Mononuclear cell (primary cell): ENCODE data around the gene GRAMD4. TPM values are rescaled to one million over a fixed set of nuclear protein-coding genes. Genes with fewer than 3 reads are reported as not detected.
"Not testable (repeated sequence)": the region's sequence is repeated elsewhere in the genome, so short reads cannot be mapped to it uniquely, and the experiment has no call there.

Experiments used
- H3K27me3 ChIP-seq: 2 replicates; pipeline ENCODE4 v1.6.0; 2011; ENCODE audit warnings: low read length, control low read depth; ENCODE audit not compliant: insufficient read depth
- H3K4me1 ChIP-seq: 2 replicates; pipeline ENCODE4 v1.5.1; 2011; ENCODE audit warnings: mild to moderate bottlenecking, low read length, control low read depth; ENCODE audit not compliant: insufficient read depth
- H3K4me3 ChIP-seq: 2 replicates; pipeline ENCODE4 v1.5.1; 2011; ENCODE audit warnings: mild to moderate bottlenecking, low read length, moderate library complexity
- H3K9me3 ChIP-seq: 2 replicates; pipeline ENCODE4 v1.5.1; 2011; ENCODE audit warnings: low read depth, mild to moderate bottlenecking, control low read depth, low read length
- total RNA-seq: library from RNA; depleted of rRNA; stranded (reverse); fragments of >200 nt; gene quantifications from one replicate; pipeline ENCODE4 v1.2.3, GENCODE V29; 2012

GRAMD4 gene
- total RNA-seq, 1 donor, result 11.9 TPM

DNA sequence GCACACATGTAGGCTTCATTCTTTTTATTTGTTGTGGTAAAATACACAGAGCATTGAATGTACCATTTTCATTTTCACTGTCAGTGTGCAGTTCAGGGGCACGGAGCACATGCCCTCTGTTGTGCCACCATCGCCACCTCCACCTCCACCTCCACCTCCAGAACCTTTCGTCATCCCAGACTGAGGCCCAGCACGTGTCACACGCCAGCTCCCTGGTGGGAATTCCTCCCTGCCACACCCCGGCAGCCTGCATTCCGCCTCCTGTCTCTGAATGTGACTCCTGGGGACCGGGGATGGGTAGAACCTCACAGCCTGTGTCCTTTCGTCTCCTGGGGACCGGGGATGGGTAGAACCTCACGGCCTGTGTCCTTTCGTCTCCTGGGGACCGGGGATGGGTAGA lies 10.9 kb downstream of the GRAMD4 start:
- Histone ChIP-seq H3K27me3 (no peaks in the 10 kb centered on the region), H3K9me3 (no peaks in the 10 kb centered on the region), H3K4me3 (no peak overlapping the region), H3K4me1 (no peaks in the 10 kb centered on the region)

DNA sequence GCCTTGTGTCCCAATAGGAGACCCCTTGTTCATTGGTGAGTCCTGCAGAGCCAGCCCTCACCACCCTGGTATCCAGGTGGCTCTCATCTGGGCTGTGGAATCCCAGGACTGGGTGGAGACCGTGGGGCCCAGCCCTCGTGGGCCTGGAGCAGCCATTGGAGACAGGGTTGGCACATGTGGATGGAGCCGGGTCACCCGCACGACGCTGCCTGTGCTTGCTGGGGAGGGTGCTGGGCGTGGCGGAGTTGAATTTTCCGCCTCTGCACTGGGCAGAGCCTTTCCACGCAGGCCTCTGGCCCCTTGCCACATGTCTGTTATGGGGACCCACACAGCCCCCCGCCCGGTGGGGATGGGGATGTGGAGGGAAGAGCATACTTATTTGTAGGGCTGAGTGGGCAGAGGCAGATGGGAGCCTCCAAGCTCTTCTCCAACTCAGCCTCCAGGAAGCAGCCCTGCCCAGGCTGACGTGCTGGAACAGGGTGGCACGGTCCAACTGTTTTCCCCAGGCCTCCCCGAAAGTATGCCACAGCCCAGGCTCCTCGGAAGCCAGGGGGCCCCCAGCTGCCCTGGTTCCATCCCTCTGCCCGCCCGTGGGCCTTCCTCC lies 12.6 kb downstream of the GRAMD4 start:
- Histone ChIP-seq H3K4me3 (no peak overlapping the region), H3K4me1 (no peaks in the 10 kb centered on the region)

DNA sequence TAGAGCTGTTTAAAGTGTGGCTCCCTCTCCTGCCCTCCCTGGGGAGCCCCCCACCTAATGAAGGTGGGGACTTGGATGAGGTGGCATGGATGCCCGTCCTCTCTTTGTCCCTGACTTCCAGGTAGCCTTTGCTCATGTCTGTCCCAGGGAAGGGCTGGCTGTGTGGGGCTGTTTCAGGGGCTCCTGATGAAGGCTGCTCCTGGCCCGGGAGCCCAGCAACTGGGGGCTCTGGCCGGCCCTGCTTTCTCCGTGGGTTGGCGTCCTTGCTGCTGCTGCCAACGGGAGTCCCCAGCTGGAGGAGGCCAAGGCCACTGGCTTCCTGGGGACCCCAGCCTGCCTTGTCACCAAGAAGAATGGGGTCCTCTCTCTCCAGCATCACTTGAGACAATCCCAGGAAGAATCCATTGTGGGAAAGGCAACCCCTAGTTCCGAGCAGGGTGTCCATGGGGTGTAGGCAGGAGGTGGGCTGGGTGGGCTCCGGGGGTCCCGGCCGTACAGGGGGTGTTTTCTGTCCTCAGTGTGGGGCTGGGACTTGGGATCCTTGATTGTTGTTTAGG lies 13.2 kb downstream of the GRAMD4 start:
- Histone ChIP-seq H3K9me3 (no peaks in the 10 kb centered on the region), H3K4me3 (no peak overlapping the region), H3K4me1 (no peaks in the 10 kb centered on the region), H3K27me3 (no peaks in the 10 kb centered on the region)

More for the DNA sequence above, 12.6 kb downstream of the GRAMD4 start:
- Histone ChIP-seq H3K9me3 (no peaks in the 10 kb centered on the region), H3K27me3 (no peaks in the 10 kb centered on the region)

DNA sequence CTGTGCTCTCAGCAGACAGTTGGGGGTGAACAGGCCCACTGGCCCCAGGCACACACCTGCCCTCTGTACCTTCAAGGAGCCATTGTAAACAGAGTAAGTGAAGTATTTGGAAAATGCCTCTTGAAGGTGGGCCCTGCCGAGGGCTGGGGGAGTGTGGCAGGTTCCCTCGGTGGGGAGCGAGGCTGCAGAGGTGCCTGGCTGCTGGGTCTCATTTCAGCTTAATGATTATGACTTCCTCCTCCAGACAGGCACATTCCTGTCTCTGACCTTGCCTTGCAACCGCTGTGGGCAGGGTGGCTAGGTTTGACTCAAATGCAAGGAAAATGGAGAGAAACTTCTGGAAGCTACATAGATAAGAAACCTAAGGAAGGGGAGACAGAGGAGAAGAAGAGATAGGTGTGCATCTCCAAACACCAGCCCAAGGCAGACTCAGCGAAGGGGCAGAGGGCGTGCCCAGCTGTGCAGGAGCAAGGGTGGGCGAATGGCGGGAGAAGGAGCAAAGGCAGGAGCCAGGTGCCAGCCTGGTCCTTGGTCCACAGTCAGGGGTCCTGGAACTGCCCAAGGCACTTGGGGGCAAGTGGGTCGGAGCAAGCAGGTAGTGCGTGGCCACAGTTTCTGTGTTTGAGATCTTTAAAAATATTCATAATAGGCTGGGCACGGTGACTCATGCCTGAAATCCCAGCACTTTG lies 14.0 kb downstream of the GRAMD4 start:
- no peaks in the 10 kb centered on the region for H3K27me3 ChIP-seq
- H3K4me3 ChIP-seq, result no peak overlapping the region

GRCh38 chr22:46634973-46635685 lies 14.9 kb downstream of the GRAMD4 start:
- H3K9me3 ChIP-seq, H3K27me3 ChIP-seq, H3K4me1 ChIP-seq, H3K4me3 ChIP-seq: not testable (repeated sequence)

More for the DNA sequence above, 14.0 kb downstream of the GRAMD4 start:
- H3K9me3 ChIP-seq, result no peaks in the 10 kb centered on the region
- no peaks in the 10 kb centered on the region for H3K4me1 ChIP-seq

GRCh38 chr22:46635756-46636155 lies 15.6 kb downstream of the GRAMD4 start:
- H3K9me3 ChIP-seq, result no peaks in the 10 kb centered on the region
- H3K27me3 ChIP-seq, result no peaks in the 10 kb centered on the region
- H3K4me3 ChIP-seq, result no peak overlapping the region
- H3K4me1 ChIP-seq, result no peaks in the 10 kb centered on the region

- Histone ChIP-seq H3K4me1 (no peaks in the 10 kb centered on the region), H3K27me3 (no peaks in the 10 kb centered on the region), H3K4me3 (no peak overlapping the region), H3K9me3 (no peaks in the 10 kb centered on the region)
Measured at GRCh38 chr22:46636221-46637002, 16.2 kb downstream of the GRAMD4 start.

DNA sequence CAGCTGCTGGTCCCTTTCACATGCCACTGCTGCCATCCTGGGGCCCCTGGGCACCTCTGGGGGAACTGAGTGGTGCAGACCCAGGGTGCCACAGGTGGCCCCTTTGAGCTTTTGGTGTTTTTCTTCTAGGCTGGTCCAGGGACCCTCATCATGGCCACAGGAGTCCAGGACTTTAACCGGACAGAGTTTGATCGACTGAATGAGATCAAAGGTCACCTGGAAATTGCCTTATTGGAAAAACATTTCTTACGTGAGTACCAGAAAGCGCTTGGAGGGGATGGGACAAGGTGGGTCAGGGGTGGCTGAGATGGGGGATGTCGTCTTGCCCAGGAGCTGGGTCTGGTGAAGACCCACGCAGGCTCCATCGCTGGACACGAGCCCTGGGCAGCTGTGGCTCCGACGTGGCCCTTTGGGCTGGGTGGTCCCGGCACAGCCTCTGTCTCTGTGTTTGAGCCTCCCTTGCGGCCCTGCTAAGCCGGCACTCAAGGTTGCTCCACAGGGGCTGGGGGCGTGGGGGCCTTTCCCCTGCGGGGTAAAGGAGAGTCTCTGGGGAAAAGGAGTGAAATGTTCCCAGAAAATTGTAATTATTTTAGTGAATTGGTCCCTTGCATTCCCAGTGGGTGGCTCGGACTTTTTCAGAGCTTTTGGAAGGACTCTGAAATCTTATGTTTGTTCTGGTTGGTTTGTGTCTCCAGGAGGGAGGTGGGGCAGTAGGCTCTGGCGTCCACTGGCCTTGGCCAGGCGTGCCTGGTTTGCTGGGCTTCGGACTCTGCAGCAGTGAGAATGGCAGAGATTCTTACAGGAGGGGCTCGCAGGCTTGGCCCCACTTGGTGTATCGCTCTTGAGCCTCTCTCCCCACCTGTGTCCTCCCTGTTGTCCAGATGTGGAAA lies 17.8 kb downstream of the GRAMD4 start:
- H3K9me3 ChIP-seq, result no peaks in the 10 kb centered on the region
- no peaks in the 10 kb centered on the region for H3K27me3 ChIP-seq
- no peaks in the 10 kb centered on the region for H3K4me1 ChIP-seq
- no peak overlapping the region for H3K4me3 ChIP-seq

DNA sequence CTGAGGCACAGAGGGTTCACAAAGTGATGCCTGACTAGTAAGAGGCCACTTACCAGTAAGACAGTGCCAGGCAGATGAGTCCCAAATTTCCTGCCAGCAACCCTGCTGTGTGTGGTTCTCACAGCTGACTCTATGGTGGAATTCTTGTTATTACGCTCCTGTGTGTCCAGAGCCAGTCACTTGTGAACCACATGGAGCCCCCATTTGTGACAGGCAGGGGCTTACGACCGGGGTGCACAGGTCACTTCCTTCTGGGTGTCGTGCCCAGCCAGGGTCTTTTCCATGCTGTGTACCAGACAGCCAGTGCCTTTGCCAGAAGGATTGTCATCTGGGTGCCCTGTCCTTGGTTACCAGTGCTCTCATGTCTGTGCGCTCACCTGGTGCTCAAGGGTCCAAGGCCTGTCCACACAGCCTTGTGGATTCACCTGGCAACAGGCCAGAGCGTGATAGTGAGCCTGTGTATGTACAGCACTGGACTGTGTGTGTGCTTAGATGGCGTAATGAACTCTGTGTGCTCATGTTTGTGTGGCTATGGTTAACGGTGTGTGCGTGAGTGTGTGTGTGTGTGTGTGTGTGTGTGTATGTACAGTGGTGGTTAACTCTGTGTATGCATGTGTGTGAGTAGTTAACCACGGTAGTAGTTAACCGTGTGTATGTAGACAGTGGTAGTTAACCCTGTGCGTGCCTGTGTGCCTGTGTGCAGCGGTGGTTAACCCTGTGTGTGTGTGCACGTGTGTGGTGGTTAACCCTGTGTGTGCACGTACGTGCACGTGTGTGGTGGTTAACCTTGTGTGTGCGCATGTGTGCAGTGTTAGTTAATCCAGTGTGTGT lies 18.6 kb downstream of the GRAMD4 start:
- Histone ChIP-seq H3K4me3 (no peak overlapping the region), H3K9me3 (no peaks in the 10 kb centered on the region), H3K4me1 (no peaks in the 10 kb centered on the region), H3K27me3 (no peaks in the 10 kb centered on the region)

DNA sequence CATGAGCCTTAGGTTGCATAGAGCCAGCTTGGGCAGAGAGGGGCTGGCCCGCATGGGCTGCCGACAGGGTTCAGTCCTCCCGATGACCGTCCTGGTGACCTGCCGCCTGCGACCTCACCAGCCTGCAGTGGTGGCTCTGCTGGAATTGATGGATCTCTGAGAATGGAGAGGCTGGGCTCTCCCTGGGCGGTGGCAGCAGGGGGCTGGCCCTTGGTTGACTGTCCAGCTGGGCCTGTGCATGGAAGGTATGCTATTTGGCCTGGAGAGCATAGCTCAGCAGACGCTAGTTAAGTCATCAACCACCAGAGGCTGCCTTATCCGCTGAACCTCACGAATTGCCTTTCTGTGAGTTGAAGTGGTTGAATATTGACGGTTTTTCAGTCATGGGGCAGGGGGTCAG lies 19.7 kb downstream of the GRAMD4 start:
- H3K9me3 ChIP-seq, result no peaks in the 10 kb centered on the region
- no peaks in the 10 kb centered on the region for H3K4me1 ChIP-seq
- H3K27me3 ChIP-seq, result no peaks in the 10 kb centered on the region
- H3K4me3 ChIP-seq, result no peak overlapping the region

DNA sequence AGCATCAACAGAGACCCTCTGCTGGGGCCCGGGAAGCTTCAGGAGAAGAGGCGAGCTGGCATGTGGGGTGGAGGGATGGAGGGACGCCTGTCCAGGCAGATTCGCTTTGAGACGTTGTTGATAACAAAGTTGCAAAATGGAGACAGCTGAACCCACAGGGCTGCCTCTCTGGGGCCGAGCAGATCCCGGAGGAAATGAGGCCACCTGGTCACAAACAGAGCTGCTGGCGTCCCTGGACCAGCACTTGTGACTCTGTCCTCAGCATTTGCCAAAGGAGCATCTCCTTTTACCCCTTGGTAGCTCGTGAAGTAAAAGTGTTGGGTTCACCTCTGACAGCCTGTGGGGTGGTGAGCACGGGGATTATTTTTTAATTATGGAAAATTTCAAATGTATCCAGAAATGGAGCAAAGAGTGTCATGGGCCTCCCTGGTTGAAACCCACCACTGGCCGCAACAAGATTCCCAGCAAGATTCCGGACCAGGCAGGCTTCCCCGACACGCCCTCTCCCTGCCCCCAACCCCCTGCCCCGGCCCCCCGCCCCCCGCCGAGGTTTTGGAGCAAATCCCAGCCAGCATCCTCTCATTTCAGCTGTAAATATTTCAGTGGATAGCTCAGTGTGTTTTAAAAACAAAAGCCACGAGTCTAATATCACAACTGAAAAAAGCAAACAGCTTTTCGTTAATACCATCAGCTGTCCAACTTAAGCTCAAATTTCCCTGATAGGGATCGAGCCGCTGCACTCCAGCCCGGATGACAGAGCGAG lies 20.3 kb downstream of the GRAMD4 start:
- Histone ChIP-seq H3K4me1 (no peaks in the 10 kb centered on the region), H3K27me3 (no peaks in the 10 kb centered on the region), H3K9me3 (no peaks in the 10 kb centered on the region), H3K4me3 (no peak overlapping the region)

- no peaks in the 10 kb centered on the region for H3K27me3 ChIP-seq
- no peak overlapping the region for H3K4me3 ChIP-seq
- H3K4me1 ChIP-seq, result no peaks in the 10 kb centered on the region
- H3K9me3 ChIP-seq, result no peaks in the 10 kb centered on the region
Measured at GRCh38 chr22:46641811-46642266, 21.7 kb downstream of the GRAMD4 start.
